OCI-LY7 (cell line): Measurements from ENCODE around the gene DENND4A.

Source experiments
- EZH2phosphoT487 ChIP-seq: fragments of 200-600 bp; sonication (generic); IDR thresholded peaks from 2 replicates; pipeline ENCODE4 v1.6.1; 2018; ENCODE audit warnings: low read depth, borderline replicate concordance, mild to moderate bottlenecking, mixed run types, antibody characterized with exemption, low read length, moderate library complexity, mixed read lengths
- TF ChIP-seq, protein P1 (sequence below): fragments of 200-600 bp; sonication (generic); conservative IDR thresholded peaks from 2 replicates; pipeline ENCODE4 v1.5.1; 2014; ENCODE audit warnings: mild to moderate bottlenecking, antibody characterized with exemption, low read length, moderate library complexity, mixed read lengths

DNA sequence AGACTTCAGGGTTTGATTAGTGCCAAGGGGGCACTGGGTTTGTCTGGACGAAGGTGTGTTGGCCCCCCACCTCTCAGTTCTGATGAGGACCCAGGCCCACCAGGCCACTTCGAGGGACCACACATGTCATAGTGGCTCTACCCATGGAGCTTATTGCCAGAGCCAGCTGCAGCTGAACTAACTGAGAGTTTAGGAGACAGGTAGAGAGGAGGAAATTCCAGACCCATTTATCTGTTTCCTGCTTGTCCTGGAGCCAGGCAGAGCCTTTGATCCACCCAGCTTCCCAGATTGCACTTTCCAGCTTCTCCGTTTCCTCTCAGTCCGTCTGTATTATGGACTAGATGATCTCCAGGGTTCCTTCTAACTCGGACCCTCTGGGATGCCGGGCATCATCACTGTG lies 149.5 kb downstream of the DENND4A start:
- TF ChIP-seq, protein P1, sequence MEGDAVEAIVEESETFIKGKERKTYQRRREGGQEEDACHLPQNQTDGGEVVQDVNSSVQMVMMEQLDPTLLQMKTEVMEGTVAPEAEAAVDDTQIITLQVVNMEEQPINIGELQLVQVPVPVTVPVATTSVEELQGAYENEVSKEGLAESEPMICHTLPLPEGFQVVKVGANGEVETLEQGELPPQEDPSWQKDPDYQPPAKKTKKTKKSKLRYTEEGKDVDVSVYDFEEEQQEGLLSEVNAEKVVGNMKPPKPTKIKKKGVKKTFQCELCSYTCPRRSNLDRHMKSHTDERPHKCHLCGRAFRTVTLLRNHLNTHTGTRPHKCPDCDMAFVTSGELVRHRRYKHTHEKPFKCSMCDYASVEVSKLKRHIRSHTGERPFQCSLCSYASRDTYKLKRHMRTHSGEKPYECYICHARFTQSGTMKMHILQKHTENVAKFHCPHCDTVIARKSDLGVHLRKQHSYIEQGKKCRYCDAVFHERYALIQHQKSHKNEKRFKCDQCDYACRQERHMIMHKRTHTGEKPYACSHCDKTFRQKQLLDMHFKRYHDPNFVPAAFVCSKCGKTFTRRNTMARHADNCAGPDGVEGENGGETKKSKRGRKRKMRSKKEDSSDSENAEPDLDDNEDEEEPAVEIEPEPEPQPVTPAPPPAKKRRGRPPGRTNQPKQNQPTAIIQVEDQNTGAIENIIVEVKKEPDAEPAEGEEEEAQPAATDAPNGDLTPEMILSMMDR, result no peak
- TF ChIP-seq EZH2phosphoT487, result no peak
